OCI-LY7 (cell line): Measurements from ENCODE around the gene USH2A.

ENCODE experiments used
- EZH2phosphoT487 ChIP-seq: fragments of 200-600 bp; sonication (generic); IDR thresholded peaks from 2 replicates; pipeline ENCODE4 v1.6.1; 2018; ENCODE audit warnings: low read depth, borderline replicate concordance, mild to moderate bottlenecking, mixed run types, antibody characterized with exemption, low read length, moderate library complexity, mixed read lengths
- TF ChIP-seq, protein P1 (sequence below): fragments of 200-600 bp; sonication (generic); conservative IDR thresholded peaks from 2 replicates; pipeline ENCODE4 v1.5.1; 2014; ENCODE audit warnings: mild to moderate bottlenecking, antibody characterized with exemption, low read length, moderate library complexity, mixed read lengths

DNA sequence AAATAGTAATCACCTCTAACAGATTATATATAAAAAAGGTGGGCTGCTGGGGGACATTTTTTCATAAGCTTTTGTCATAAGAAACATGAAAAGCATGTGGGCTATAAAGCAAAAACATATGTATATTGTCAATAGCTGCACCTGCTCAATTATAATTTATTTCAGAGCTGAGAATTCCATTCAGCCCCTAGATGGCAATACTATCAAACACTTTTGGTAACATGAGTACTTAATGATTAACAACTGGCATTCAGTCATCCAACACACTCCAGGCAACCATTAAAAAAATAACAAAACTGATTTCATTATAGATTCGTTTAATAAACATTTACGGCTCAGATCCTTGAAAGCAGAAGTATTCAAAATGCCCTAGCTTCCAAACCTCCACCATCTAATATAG is 741.0 kb downstream of the USH2A start:
- TF ChIP-seq, protein P1, sequence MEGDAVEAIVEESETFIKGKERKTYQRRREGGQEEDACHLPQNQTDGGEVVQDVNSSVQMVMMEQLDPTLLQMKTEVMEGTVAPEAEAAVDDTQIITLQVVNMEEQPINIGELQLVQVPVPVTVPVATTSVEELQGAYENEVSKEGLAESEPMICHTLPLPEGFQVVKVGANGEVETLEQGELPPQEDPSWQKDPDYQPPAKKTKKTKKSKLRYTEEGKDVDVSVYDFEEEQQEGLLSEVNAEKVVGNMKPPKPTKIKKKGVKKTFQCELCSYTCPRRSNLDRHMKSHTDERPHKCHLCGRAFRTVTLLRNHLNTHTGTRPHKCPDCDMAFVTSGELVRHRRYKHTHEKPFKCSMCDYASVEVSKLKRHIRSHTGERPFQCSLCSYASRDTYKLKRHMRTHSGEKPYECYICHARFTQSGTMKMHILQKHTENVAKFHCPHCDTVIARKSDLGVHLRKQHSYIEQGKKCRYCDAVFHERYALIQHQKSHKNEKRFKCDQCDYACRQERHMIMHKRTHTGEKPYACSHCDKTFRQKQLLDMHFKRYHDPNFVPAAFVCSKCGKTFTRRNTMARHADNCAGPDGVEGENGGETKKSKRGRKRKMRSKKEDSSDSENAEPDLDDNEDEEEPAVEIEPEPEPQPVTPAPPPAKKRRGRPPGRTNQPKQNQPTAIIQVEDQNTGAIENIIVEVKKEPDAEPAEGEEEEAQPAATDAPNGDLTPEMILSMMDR = 0 out of 2 replicates have a peak, but pooled peaks have one; percentile 14
- no peak for TF ChIP-seq EZH2phosphoT487
